Breast epithelium (tissue), 4 donors: ENCODE measurements around the gene VAMP1. TPM values are rescaled to one million over a fixed set of nuclear protein-coding genes. Genes with fewer than 3 reads are reported as not detected.

Experiments
- DNase-seq, 2 donors: peaks; one replicate each; pipeline ENCODE4 v3.0.0-alpha.2; 2019; ENCODE audit warnings: low spot score in 2 of 2
- H3K27ac ChIP-seq, 2 donors: fragments of 200-600 bp; sonication (generic) in 1 of 2; one replicate each; pipeline ENCODE4 v1.5.1; 2016 to 2019; ENCODE audit warnings: mild to moderate bottlenecking in 1 of 2
- H3K27me3 ChIP-seq, 2 donors: fragments of 200-600 bp; sonication (generic) in 1 of 2; one replicate each; pipeline versions ENCODE4 v1.5.1 to v1.6.0; 2017 to 2019; ENCODE audit warnings: control low read depth in 1 of 2, mild to moderate bottlenecking in 1 of 2
- H3K36me3 ChIP-seq: fragments of 200-600 bp; one replicate; pipeline ENCODE4 v1.5.1; 2019
- H3K4me1 ChIP-seq, 2 donors: fragments of 200-600 bp; sonication (generic); one replicate each; pipeline ENCODE4 v1.5.1; 2016 to 2019; ENCODE audit warnings: control low read depth in 1 of 2
- H3K4me3 ChIP-seq, 3 donors: fragments of 200-600 bp; sonication (generic); 1 replicate in 2 of 3; 2 replicates in 1 of 3; pipeline ENCODE4 v1.5.1; 2016 to 2019; ENCODE audit warnings: mild to moderate bottlenecking in 3 of 3, moderate library complexity in 2 of 3
- H3K9me3 ChIP-seq, 2 donors: fragments of 200-600 bp; sonication (generic) in 1 of 2; one replicate each; pipeline ENCODE4 v1.5.1; 2016 to 2019; ENCODE audit warnings: control low read depth in 1 of 2
- CTCF ChIP-seq, 3 donors: fragments of 450-650 bp; IDR thresholded peaks; one replicate each; pipeline ENCODE4 v1.5.1; 2016 to 2017; ENCODE audit warnings: antibody characterized with exemption in 3 of 3, mild to moderate bottlenecking in 3 of 3, moderate library complexity in 3 of 3
- POLR2A ChIP-seq: fragments of 450-650 bp; IDR thresholded peaks from one replicate; pipeline ENCODE4 v1.6.1; 2016; ENCODE audit warnings: antibody characterized with exemption, mild to moderate bottlenecking, moderate library complexity
- POLR2AphosphoS5 ChIP-seq, 3 donors: sonication (generic); formaldehyde crosslinking; IDR thresholded peaks; one replicate each; pipeline ENCODE4 v1.6.1; 2017; ENCODE audit warnings: antibody characterized with exemption in 3 of 3
- intact Hi-C: fragments of 100-400 bp; cut with DNase I; formaldehyde crosslinking; loops from one replicate; pipeline ENCODE4 v1.15.1; 2023; ENCODE audit warnings: low total_unique reads
- total RNA-seq, 3 donors: library from RNA; depleted of rRNA; stranded (reverse); fragments of >200 nt; gene quantifications; one replicate each; pipeline ENCODE4 v1.1.0, GENCODE V29; 2016

The VAMP1 gene
- total RNA-seq, 3 donors from 2014 or later, result 8.2 to 12.5 (median 11.1) TPM

DNA sequence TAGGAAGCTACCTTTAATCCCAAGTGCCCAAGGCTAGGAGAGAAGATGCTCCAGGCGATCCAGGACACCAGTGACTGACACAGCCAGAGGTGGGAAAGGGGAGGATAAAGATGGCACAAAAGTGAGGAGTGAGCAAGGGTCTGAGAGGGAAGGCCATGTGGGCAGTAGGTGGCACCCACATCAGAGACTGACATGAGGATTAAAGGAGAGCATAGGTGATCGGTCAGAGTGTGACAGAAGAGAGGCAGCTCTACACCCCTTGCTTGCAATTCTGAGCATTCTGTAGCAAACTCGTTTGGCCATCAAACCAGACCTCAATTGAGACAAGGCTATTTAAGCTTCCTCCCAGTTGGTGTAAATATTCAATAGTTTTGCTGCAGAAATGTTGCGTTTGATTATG is 26.4 kb downstream of the VAMP1 start:
- Histone ChIP-seq H3K27me3 (no peaks in the 10 kb centered on the region), H3K4me1 (no peaks in the 10 kb centered on the region), H3K27ac (no peak overlapping the region), H3K36me3 (no peaks in the 10 kb centered on the region), H3K9me3 (no peaks in the 10 kb centered on the region), H3K4me3 (no peak overlapping the region)
- TF ChIP-seq CTCF (IDR thresholded peaks at IDR 0.05), result no peak
- TF ChIP-seq POLR2A, result no peak
- TF ChIP-seq POLR2AphosphoS5 (IDR thresholded peaks at IDR 0.05), result no peak
- intact Hi-C loops, result no loop called here
- DNase-seq, result no peak

DNA sequence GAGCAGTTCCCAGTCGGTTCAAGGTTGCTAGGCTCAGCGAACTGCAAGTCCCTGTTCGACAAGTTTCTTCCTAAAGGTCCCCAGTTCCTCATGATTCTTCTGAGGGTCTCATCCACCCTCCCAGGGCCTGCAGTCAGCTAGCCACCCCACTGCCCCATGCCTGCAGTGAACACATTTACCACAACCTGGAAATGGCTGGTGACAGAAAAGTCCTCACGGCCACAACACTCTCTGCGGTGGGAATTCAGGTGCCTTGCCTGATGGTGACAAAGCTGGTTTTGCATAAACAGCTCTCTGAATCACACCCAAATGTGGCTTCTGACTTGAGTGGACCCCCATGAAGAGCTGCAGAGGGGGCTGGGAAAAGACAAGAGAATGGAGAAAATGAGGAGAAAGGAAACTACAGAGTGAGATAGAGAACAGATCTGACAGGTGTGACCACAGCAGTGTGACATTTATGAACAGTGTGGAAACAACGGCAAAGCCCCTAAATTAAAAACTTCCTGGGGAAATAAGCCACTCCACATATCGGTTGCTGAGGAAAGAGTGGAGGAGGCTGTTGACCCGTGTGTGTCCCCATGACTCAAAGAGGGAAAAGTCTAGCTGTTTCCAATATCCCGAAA is 27.0 kb downstream of the VAMP1 start:
- Histone ChIP-seq H3K36me3 (no peaks in the 10 kb centered on the region), H3K4me1 (no peaks in the 10 kb centered on the region)

GRCh38 chr12:6442836-6443235 is 27.6 kb downstream of the VAMP1 start:
- Histone ChIP-seq H3K27me3 (no peaks in the 10 kb centered on the region), H3K36me3 (no peaks in the 10 kb centered on the region), H3K9me3 (no peaks in the 10 kb centered on the region), H3K4me1 (no peaks in the 10 kb centered on the region), H3K4me3 (no peak overlapping the region), H3K27ac (no peak overlapping the region)
- intact Hi-C loops, result no loop called here
- no peak for DNase-seq
- no peak for TF ChIP-seq CTCF (IDR thresholded peaks at IDR 0.05)
- no peak for TF ChIP-seq POLR2AphosphoS5 (IDR thresholded peaks at IDR 0.05)
- no peak for TF ChIP-seq POLR2A

More for the DNA sequence above, 27.0 kb downstream of the VAMP1 start:
- Histone ChIP-seq H3K27ac (no peak overlapping the region), H3K4me3 (no peak overlapping the region), H3K9me3 (no peaks in the 10 kb centered on the region), H3K27me3 (no peaks in the 10 kb centered on the region)
- TF ChIP-seq CTCF (IDR thresholded peaks at IDR 0.05), result no peak
- TF ChIP-seq POLR2AphosphoS5 (IDR thresholded peaks at IDR 0.05), result no peak
- TF ChIP-seq POLR2A, result no peak
- intact Hi-C loops, result no loop called here
- no peak for DNase-seq

DNA sequence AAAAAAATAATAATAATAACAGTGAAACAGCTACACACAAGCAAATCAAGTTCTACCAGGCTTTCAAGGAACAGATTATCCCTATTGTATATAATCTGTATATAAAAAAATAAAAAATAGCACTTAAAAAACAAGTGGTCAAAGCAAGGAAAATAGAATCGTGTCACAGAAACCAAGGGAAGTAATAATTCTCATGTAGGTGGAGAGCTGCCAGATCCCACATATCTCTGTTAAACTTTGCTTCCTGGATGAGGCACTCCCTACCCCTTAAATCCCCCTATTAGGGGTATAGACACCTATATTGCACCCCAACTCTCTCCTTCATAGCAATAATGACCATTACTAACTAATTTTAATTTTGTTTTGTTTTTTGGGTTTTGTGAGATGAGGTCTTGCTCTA is 30.1 kb downstream of the VAMP1 start:
- TF ChIP-seq POLR2AphosphoS5 (IDR thresholded peaks at IDR 0.05), result no peak
- TF ChIP-seq POLR2A, result no peak
- TF ChIP-seq CTCF (IDR thresholded peaks at IDR 0.05), result no peak
- Histone ChIP-seq H3K9me3 (no peaks in the 10 kb centered on the region), H3K27me3 (no peaks in the 10 kb centered on the region), H3K4me3 (no peak overlapping the region), H3K36me3 (no peaks in the 10 kb centered on the region), H3K4me1 (no peaks in the 10 kb centered on the region), H3K27ac (no peak overlapping the region)
- DNase-seq, result no peak
- intact Hi-C loops, result no loop called here

GRCh38 chr12:6438345-6438744 is 32.1 kb downstream of the VAMP1 start:
- no peaks in the 10 kb centered on the region for H3K9me3 ChIP-seq
- H3K27me3 ChIP-seq, result no peaks in the 10 kb centered on the region
- H3K27ac ChIP-seq, result no peak overlapping the region
- TF ChIP-seq POLR2AphosphoS5 (IDR thresholded peaks at IDR 0.05), result no peak
- TF ChIP-seq CTCF (IDR thresholded peaks at IDR 0.05), result no peak
- no peak for TF ChIP-seq POLR2A
- no peak for DNase-seq
- H3K4me3 ChIP-seq, result no peak overlapping the region
- no peaks in the 10 kb centered on the region for H3K36me3 ChIP-seq
- intact Hi-C loops, result no loop called here
- no peaks in the 10 kb centered on the region for H3K4me1 ChIP-seq
